Inflammatory macrophage treated with lipopolysaccharide for 4 hours (primary cell): ENCODE data around the gene PRKCI.
A peak's percentile ranks its signal among the peaks of the same experiment; 100 is the strongest.
"Not testable (repeated sequence)": the region's sequence is repeated elsewhere in the genome, so short reads cannot be mapped to it uniquely, and the experiment has no call there.

Experiments used
- DNase-seq: peaks from one replicate; pipeline ENCODE4 v3.0.0-alpha.2; 2020

Gene PRKCI

GRCh38 chr3:170301405-170301804 lies 79.2 kb downstream of the PRKCI start:
- peak; percentile 51 for DNase-seq

GRCh38 chr3:170302008-170302407 lies 79.8 kb downstream of the PRKCI start:
- no peak for DNase-seq

GRCh38 chr3:170306015-170306414 lies 83.8 kb downstream of the PRKCI start:
- DNase-seq: no peak

- no peak for DNase-seq
These were observed 85.6 kb downstream of the PRKCI start for GRCh38 chr3:170307671-170308405.

GRCh38 chr3:170309046-170309445 lies 86.8 kb downstream of the PRKCI start:
- DNase-seq: no peak

- DNase-seq: no peak
These were observed 95.7 kb downstream of the PRKCI start for GRCh38 chr3:170317954-170318353.

- no peak for DNase-seq
These were observed 98.4 kb downstream of the PRKCI start for GRCh38 chr3:170320461-170321121.

GRCh38 chr3:170321321-170322034 lies 99.3 kb downstream of the PRKCI start:
- peak; percentile 73 for DNase-seq

- no peak for DNase-seq
These were observed 100.5 kb downstream of the PRKCI start for GRCh38 chr3:170322566-170323269.

GRCh38 chr3:170323331-170323730 lies 101.1 kb downstream of the PRKCI start:
- no peak for DNase-seq

GRCh38 chr3:170324962-170325361 lies 102.7 kb downstream of the PRKCI start:
- no peak for DNase-seq

- DNase-seq: no peak
These were observed 105.0 kb downstream of the PRKCI start for GRCh38 chr3:170327040-170327808.

GRCh38 chr3:170327868-170328548 lies 105.8 kb downstream of the PRKCI start:
- not testable (repeated sequence) for DNase-seq

- no peak for DNase-seq
These were observed 108.1 kb downstream of the PRKCI start for GRCh38 chr3:170330366-170330765.

GRCh38 chr3:170331143-170331542 lies 108.9 kb downstream of the PRKCI start:
- no peak for DNase-seq

- DNase-seq: no peak
These were observed 115.2 kb downstream of the PRKCI start for GRCh38 chr3:170337420-170337819.

- DNase-seq: no peak
These were observed 116.6 kb downstream of the PRKCI start for GRCh38 chr3:170338690-170339340.

- DNase-seq: not testable (repeated sequence)
These were observed 120.0 kb downstream of the PRKCI start for GRCh38 chr3:170342273-170342672.

GRCh38 chr3:170343859-170344258 lies 121.6 kb downstream of the PRKCI start:
- DNase-seq: not testable (repeated sequence)

GRCh38 chr3:170344971-170345370 lies 122.7 kb downstream of the PRKCI start:
- no peak for DNase-seq
